Measurements from ENCODE around the gene CAV3.

CAV3 gene

GRCh38 chr3:8762607-8763377 is 29.2 kb downstream of the CAV3 start:
- no peak for DNase-seq

GRCh38 chr3:8764528-8764927 is 30.9 kb downstream of the CAV3 start:
- DNase-seq, result no peak

- DNase-seq, result no peak
Observed at GRCh38 chr3:8765528-8765927, 31.9 kb downstream of the CAV3 start.

GRCh38 chr3:8766148-8766547 is 32.5 kb downstream of the CAV3 start:
- no peak for DNase-seq

GRCh38 chr3:8767256-8767666 is 33.7 kb downstream of the CAV3 start:
- no peak for DNase-seq

GRCh38 chr3:8767667-8768363 is 34.2 kb downstream of the CAV3 start:
- peak; percentile 65 to 84 for DNase-seq

GRCh38 chr3:8768364-8769087 is 34.9 kb downstream of the CAV3 start:
- DNase-seq, result peak in 1 of 2 experiments; percentile 61

GRCh38 chr3:8769088-8769822 is 35.7 kb downstream of the CAV3 start, which contains the start of gene OXTR:
TSS of gene OXTR (minus strand) at chr3:8769613. CDS start at chr3:8768187, 1,426 bp downstream.
- peak; percentile 22 to 81 for DNase-seq

GRCh38 chr3:8773941-8774542 is 40.4 kb downstream of the CAV3 start:
- no peak for DNase-seq

- DNase-seq, result no peak
Observed at GRCh38 chr3:8775181-8775580, 41.6 kb downstream of the CAV3 start.

- DNase-seq, result no peak
Observed at GRCh38 chr3:8775602-8776001, 42.0 kb downstream of the CAV3 start.

GRCh38 chr3:8776406-8776805 is 42.8 kb downstream of the CAV3 start:
- no peak for DNase-seq

- no peak for DNase-seq
Observed at GRCh38 chr3:8777201-8777977, 43.8 kb downstream of the CAV3 start.

- DNase-seq, result no peak
Observed at GRCh38 chr3:8777978-8778267, 44.3 kb downstream of the CAV3 start.

GRCh38 chr3:8778475-8778874 is 44.9 kb downstream of the CAV3 start:
- DNase-seq, result no peak

GRCh38 chr3:8780279-8780678 is 46.7 kb downstream of the CAV3 start:
- no peak for DNase-seq

- no peak for DNase-seq
Observed at GRCh38 chr3:8784676-8785435, 51.3 kb downstream of the CAV3 start.

GRCh38 chr3:8790529-8790928 is 56.9 kb downstream of the CAV3 start:
- no peak for DNase-seq

- no peak for DNase-seq
Observed at GRCh38 chr3:8793242-8793641, 59.6 kb downstream of the CAV3 start.

GRCh38 chr3:8794247-8794646 is 60.6 kb downstream of the CAV3 start:
- DNase-seq, result no peak
